GM13976 (cell line): ENCODE results near the gene IL3.
"Not testable (repeated sequence)": the region's sequence is repeated elsewhere in the genome, so short reads cannot be mapped to it uniquely, and the experiment has no call there.

ENCODE experiments used
- DNase-seq: peaks from one replicate; pipeline ENCODE4 v3.0.0; 2012; ENCODE audit warnings: low spot score
- in situ Hi-C: fragments of 300-500 bp; cut with MboI; formaldehyde crosslinking; loops from one replicate; pipeline ENCODE4 v1.12.0; 2022; ENCODE audit warnings: low sequenced_read_pairs, mixed read lengths, inconsistent platforms; ENCODE audit not compliant: unreplicated experiment
- TF ChIP-seq, protein P1 (sequence below): IDR thresholded peaks from 2 replicates; pipeline ENCODE4 v1.5.1; 2012; ENCODE audit warnings: borderline replicate concordance, mild to moderate bottlenecking; ENCODE audit not compliant: insufficient read depth; ENCODE audit errors: extremely low read depth, missing control alignments, control extremely low read depth

The IL3 gene

GRCh38 chr5:132104556-132104955, 44.1 kb downstream of the IL3 start:
- TF ChIP-seq, protein P1, sequence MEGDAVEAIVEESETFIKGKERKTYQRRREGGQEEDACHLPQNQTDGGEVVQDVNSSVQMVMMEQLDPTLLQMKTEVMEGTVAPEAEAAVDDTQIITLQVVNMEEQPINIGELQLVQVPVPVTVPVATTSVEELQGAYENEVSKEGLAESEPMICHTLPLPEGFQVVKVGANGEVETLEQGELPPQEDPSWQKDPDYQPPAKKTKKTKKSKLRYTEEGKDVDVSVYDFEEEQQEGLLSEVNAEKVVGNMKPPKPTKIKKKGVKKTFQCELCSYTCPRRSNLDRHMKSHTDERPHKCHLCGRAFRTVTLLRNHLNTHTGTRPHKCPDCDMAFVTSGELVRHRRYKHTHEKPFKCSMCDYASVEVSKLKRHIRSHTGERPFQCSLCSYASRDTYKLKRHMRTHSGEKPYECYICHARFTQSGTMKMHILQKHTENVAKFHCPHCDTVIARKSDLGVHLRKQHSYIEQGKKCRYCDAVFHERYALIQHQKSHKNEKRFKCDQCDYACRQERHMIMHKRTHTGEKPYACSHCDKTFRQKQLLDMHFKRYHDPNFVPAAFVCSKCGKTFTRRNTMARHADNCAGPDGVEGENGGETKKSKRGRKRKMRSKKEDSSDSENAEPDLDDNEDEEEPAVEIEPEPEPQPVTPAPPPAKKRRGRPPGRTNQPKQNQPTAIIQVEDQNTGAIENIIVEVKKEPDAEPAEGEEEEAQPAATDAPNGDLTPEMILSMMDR, result no peak
- in situ Hi-C loops, result no loop called here
- DNase-seq, result no peak

DNA sequence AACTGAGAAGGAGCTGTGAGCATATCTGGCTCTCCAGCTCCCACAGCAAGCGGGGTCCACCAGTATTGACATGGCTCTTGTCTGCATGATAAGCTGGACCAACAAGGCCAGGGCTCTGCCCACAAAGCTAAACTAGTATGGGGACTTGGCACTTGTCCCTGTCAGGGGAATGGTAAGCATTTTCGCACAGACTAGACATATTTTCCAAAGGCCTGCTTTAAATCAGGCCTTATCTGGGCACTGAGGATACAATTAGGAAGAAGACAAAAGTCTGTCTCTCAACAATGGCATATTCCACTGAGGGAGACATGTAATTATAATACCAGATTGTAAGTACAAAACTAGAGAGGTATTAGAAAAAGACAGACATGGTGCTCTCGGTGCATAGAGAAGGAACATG, 45.2 kb downstream of the IL3 start:
- no peak for DNase-seq
- in situ Hi-C loops, result no loop called here
- TF ChIP-seq, protein P1, result no peak

GRCh38 chr5:132108495-132108894, 48.0 kb downstream of the IL3 start:
- in situ Hi-C loops, result not testable (repeated sequence)

GRCh38 chr5:132108957-132109356, 48.5 kb downstream of the IL3 start:
- DNase-seq, in situ Hi-C loops: not testable (repeated sequence)

More at GRCh38 chr5:132108495-132108894, 48.0 kb downstream of the IL3 start:
- not testable (repeated sequence) for DNase-seq

GRCh38 chr5:132109494-132110053, 49.1 kb downstream of the IL3 start:
- no peak for DNase-seq
- TF ChIP-seq, protein P1, result no peak
- in situ Hi-C loops, result no loop called here

GRCh38 chr5:132110195-132110594, 49.7 kb downstream of the IL3 start:
- no peak for DNase-seq
- TF ChIP-seq, protein P1, result no peak
- in situ Hi-C loops, result no loop called here

DNA sequence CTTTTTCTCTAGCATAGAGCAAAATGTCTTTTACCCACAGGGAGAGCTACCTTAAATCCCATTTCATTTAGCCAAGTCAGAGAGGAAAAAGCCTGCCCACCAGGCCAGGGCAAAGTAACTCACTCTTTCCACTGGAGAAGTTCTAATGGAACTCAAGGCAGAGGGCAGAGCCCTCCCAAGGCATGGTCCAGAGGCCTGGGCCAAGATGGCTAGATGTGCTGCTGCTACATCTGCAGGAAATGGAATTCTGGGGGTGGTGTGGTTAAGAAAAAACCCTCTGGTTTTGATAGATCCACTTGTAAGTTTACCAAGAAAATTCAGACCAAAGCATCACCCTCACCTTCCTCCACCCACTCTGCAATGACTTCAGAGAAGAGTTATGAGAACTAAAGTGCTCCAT, 50.5 kb downstream of the IL3 start:
- in situ Hi-C loops, result no loop called here
- DNase-seq, result no peak
- TF ChIP-seq, protein P1, result no peak

DNA sequence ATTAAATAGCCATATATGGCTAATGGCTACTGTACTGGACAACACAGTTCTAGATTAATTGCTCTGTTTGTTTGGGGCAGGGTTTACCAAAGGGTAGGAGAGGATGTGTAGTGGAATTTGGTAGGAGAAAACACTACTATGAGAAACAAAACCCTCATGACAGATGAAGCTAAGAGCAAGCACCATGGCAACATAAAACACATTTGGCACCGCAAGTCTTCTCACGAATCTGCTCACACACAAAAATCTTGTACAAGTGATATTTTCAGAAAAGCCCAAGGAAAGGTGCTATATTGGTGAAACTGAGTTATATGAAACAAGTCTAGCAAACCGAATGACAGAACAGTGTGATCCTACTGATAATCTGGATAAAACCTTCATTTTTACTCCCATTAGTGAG, 51.7 kb downstream of the IL3 start:
- no peak for DNase-seq
- in situ Hi-C loops, result no loop called here
- TF ChIP-seq, protein P1, result no peak
